CD4-positive, alpha-beta T cell treated with Interleukin-4 for 4 hours (primary cell): ENCODE measurements around the gene PPFIA3.

Experiments
- DNase-seq: peaks from one replicate; pipeline ENCODE4 v3.0.0-alpha.2; 2020

The PPFIA3 gene

DNA sequence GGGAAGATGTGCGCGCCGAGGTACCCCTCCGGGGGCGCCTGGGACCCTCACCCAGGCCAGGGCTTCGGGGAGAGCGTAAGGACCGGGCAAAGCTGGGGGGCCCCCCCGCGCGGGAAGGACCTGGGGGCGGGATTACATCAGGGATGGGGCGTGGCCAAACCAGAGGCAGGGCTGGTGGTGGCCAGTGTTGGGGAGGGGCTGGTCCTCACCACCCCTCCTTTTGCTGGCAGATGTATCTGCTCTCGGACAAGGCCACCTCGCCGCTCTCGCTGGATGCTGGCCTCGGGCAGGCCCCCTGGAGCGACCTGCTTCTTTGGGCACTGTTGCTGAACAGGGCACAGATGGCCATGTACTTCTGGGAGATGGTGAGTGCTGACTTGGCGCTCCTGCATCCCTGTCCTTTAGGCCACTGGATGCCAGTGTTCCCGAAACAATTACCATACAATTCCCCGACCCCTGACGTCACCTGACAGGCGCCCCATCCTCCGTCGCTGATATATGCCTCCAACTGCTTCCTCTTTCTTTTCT, 63.6 kb downstream of the PPFIA3 start:
- no peak for DNase-seq

DNA sequence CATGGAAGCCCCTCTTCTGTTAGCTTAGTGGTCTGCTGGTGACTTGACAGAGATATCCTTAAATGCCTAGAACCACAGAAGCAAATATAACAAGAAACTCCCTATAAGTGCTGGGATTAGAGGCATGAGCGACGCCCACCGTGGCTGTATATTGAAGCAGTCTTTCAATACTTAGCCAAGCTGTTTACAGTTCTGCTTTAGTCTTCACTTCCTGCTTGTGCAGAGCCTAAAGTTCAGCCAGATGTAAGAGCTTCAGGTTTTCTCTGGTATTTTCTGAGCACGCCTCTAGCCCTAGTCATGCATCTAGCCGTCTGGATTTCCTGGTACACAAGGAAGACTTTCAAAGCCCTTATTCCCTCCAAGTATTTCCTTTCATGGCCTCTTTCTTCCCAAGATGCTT, 66.8 kb downstream of the PPFIA3 start:
- no peak for DNase-seq

DNA sequence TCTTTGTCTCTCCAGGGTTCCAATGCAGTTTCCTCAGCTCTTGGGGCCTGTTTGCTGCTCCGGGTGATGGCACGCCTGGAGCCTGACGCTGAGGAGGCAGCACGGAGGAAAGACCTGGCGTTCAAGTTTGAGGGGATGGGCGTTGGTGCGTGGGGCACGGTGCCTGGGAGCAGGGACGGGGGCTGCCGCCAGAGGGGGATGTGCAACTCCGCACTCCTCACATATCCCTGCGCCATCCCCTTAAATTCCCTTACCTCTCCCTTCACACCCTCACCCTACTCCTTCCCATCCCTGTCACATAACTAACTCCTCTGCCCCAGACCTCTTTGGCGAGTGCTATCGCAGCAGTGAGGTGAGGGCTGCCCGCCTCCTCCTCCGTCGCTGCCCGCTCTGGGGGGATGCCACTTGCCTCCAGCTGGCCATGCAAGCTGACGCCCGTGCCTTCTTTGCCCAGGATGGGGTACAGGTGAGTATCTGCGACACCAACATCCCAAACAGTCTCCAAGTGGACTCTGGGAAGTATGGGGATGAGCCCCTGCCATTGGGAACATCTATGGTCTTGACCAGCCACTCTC, 69.4 kb downstream of the PPFIA3 start:
- no peak for DNase-seq

DNA sequence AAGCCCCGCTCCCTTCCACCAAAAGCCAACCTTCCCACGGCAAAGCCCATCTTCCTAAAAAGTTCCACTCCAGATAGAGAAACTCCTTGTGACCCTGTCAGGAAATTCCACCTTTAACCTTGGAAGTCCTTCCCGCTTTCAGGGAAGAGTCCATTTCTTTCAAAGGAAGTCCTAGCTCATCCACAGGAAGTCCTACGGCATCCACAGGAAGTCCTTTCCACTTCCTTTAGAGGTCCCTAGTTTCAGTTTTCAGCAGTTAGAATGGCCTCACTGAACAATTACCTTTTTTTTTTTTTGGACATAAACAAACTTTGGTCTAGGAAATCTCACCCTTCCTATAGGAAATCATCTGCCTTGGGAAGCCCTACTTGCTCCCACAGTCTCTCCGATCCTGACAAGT, 69.9 kb downstream of the PPFIA3 start:
- DNase-seq = no peak

DNA sequence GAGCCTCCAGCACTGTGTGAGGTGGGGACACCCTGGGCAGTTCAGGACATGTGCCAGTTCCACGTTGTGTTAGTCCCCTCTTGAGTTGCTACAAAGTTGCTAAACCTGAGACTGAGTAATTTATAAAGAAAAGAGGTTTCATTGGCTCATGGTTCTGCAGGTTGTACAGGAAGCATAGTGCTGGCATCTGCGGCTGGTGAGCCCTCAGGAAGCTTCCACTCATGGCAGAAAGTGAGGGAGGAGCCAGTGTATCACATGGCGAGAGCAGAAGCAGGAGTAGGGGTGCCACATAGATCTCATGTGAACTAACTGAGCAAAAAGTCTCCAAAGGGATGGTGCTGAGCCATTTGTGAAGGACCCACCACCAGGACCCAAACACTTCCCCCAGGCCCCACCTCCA, 71.4 kb downstream of the PPFIA3 start:
- DNase-seq = no peak

DNA sequence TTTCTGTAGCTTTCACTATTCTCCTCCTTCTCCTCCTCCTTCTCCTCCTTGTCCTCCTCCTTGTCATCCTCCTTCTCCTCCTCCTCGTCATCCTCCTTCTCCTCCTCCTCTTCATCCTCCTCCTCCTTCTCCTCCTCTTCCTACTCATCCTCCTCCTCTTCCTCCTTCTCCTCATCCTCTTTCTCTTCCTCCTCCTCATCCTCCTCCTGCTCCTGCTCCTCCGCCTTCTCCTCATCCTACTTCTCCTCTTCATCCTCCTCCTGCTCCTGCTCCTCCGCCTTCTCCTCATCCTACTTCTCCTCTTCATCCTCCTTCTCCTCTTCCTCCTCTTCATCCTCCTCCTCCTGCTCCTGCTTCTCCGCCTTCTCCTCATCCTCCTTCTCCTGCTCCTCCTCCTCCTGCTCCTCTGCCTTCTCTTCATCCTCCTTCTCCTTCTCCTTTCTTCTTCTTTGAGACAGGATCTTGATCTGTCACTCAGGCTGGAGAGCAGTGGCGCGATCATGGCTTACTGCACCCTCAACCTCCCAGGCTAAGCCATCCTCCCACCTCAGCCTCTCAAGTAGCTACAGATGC, 74.6 kb downstream of the PPFIA3 start:
- DNase-seq = no peak

DNA sequence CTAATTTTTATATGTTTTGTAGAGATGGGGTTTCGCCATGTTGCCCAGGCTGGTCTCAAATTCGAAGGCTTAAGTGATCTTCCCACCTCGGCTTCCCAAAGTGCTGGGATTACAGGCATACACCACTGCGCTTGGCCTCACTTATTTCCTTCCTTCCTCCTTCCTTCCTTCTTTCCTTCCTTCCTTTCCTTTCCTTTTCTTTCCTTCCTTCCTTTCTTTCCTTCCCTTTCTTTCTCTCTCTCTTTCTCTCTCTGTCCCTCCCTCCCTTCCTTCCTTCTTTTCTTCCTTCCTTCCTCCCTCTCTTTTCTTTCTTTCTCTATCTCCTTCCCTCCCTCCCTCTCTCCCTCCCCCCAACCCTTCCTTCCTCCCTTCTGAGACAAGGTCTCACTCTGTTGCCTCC, 75.1 kb downstream of the PPFIA3 start:
- no peak for DNase-seq

DNA sequence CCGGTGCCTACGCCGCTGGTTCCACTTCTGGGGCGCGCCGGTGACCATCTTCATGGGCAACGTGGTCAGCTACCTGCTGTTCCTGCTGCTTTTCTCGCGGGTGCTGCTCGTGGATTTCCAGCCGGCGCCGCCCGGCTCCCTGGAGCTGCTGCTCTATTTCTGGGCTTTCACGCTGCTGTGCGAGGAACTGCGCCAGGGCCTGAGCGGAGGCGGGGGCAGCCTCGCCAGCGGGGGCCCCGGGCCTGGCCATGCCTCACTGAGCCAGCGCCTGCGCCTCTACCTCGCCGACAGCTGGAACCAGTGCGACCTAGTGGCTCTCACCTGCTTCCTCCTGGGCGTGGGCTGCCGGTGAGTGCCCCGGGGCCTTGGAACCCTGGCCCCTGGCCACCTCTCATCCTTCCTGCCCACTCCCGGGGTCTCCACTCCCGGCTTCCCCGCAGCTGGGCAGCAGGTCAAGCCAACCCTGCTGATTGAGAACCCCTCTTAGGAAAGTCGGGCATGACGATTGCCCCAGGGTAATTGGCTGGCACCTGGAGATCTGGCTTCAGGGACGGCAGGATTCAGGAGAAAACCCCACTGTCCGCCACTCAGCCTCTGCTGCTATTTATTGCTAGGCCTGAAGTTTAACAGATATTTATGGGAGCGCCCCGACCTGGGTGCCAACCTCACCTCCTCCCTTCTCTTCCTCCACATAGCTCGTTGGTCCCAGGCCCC, 77.3 kb downstream of the PPFIA3 start:
- no peak for DNase-seq

DNA sequence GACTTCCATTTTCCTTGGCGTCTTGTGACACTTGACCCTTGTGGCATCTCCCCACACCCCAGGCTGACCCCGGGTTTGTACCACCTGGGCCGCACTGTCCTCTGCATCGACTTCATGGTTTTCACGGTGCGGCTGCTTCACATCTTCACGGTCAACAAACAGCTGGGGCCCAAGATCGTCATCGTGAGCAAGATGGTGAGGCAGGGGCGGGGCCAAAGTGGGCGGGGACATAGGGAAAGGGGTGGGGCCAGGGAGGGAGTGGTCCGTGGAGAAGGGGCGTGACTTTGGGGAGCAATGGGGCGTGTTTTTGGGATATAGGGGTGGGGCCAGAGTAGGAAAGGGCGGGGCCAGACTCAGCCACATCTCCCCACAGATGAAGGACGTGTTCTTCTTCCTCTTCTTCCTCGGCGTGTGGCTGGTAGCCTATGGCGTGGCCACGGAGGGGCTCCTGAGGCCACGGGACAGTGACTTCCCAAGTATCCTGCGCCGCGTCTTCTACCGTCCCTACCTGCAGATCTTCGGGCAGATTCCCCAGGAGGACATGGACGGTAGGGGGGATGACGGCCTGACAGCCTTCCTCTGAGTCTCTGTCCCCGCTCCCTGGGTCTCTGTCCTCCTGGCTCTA, 81.0 kb downstream of the PPFIA3 start:
- no peak for DNase-seq
